ENCODE measurements around the gene WWOX.

Gene WWOX

DNA sequence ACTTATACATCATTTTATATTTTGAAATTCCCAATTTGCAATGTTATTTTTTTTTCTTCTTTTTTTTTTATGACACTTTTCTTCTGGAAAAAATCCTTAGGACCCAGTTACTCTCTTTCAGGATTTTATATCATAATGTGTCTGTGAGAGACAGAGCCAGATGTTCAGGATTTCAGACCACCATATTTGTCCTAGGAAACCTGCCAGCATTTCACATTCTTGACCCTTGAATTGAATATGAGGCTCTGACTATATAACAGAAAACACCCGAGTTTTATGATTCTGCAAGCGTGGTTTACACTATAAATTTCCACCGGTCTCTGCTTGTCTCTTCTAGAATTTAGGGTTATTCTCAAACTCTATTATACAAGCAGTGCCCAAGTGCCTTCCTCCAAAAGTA lies 621.0 kb downstream of the WWOX start:
- H3K36me3 ChIP-seq (replicated peaks; ENCODE audit: insufficient read depth, low read length): no peaks in the 10 kb centered on the region
- H3K9me3 ChIP-seq (replicated peaks; ENCODE audit: insufficient read depth, low read length): no peaks in the 10 kb centered on the region
- peaks cover 82% of the 10 kb centered on the region for H3F3A ChIP-seq (ENCODE audit: insufficient read depth, low read length)
- H3K4me3 ChIP-seq (ENCODE audit: low read length): no peak overlapping the region
- peaks cover 98% of the 10 kb centered on the region for H3K79me2 ChIP-seq (ENCODE audit: low read length)
- H3K9me2 ChIP-seq (replicated peaks; ENCODE audit: insufficient read depth, low read length): no peaks in the 10 kb centered on the region
- DNase-seq: no peak
- no peaks in the 10 kb centered on the region for H3K27me3 ChIP-seq (replicated peaks; ENCODE audit: insufficient read depth, low read length)
- no peak overlapping the region for H2AFZ ChIP-seq (ENCODE audit: low read length)
- no peak overlapping the region for H3K4me2 ChIP-seq (ENCODE audit: low read depth, low read length)
- H3K4me1 ChIP-seq (ENCODE audit: low read length): no peaks in the 10 kb centered on the region
- no peak overlapping the region for H3K9ac ChIP-seq (ENCODE audit: low read length)
- no peak overlapping the region for H3K27ac ChIP-seq (ENCODE audit: low read length)
- H4K20me1 ChIP-seq (ENCODE audit: insufficient read depth, low read length): peaks cover 83% of the 10 kb centered on the region
- TF ChIP-seq EZH2 (optimal IDR thresholded peaks at IDR 0.05; ENCODE audit: low read depth, low read length): no peak
- TF ChIP-seq, protein P1, sequence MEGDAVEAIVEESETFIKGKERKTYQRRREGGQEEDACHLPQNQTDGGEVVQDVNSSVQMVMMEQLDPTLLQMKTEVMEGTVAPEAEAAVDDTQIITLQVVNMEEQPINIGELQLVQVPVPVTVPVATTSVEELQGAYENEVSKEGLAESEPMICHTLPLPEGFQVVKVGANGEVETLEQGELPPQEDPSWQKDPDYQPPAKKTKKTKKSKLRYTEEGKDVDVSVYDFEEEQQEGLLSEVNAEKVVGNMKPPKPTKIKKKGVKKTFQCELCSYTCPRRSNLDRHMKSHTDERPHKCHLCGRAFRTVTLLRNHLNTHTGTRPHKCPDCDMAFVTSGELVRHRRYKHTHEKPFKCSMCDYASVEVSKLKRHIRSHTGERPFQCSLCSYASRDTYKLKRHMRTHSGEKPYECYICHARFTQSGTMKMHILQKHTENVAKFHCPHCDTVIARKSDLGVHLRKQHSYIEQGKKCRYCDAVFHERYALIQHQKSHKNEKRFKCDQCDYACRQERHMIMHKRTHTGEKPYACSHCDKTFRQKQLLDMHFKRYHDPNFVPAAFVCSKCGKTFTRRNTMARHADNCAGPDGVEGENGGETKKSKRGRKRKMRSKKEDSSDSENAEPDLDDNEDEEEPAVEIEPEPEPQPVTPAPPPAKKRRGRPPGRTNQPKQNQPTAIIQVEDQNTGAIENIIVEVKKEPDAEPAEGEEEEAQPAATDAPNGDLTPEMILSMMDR (IDR thresholded peaks at IDR 0.05; ENCODE audit: low read length): no peak
- no peak for TF ChIP-seq EZH2phosphoT487 (IDR thresholded peaks at IDR 0.05; ENCODE audit: low read length)

DNA sequence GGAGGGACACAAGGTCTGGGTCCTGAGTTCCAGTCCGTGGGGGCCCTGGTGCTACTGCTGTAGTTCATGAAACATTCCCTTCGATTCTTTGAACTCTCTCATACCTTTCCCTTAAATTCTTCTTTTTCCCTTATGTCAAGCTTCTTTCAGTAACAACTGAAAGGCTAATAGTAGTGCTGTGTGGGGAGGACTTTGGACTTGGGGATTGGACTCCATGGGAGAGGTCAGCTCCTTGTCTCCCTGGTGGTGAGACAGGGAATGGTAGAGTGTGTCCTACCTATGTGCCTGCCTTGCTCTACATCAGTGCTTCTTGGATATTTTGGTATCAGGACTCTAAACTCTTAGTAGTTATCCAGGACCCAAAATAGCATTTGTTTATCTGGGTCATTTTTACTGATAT lies 628.1 kb downstream of the WWOX start:
- Histone ChIP-seq H3K27ac (ENCODE audit: low read length) (no peak overlapping the region), H4K20me1 (ENCODE audit: insufficient read depth, low read length) (peaks cover 83% of the 10 kb centered on the region), H3K4me1 (ENCODE audit: low read length) (peaks cover 32% of the 10 kb centered on the region), H3K9ac (ENCODE audit: low read length) (no peak overlapping the region), H3K4me3 (ENCODE audit: low read length) (no peak overlapping the region), H3K36me3 (replicated peaks; ENCODE audit: insufficient read depth, low read length) (no peaks in the 10 kb centered on the region; the same call in 1 of the 2 replicates), H3K79me2 (ENCODE audit: low read length) (peaks cover 98% of the 10 kb centered on the region), H3K9me2 (replicated peaks; ENCODE audit: insufficient read depth, low read length) (no peaks in the 10 kb centered on the region), H3F3A (ENCODE audit: insufficient read depth, low read length) (peaks cover 70% of the 10 kb centered on the region), H2AFZ (ENCODE audit: low read length) (no peak overlapping the region), H3K9me3 (replicated peaks; ENCODE audit: insufficient read depth, low read length) (no peaks in the 10 kb centered on the region), H3K27me3 (replicated peaks; ENCODE audit: insufficient read depth, low read length) (no peaks in the 10 kb centered on the region), H3K4me2 (ENCODE audit: low read depth, low read length) (no peak overlapping the region)
- TF ChIP-seq EZH2 (optimal IDR thresholded peaks at IDR 0.05; ENCODE audit: low read depth, low read length) (no peak), EZH2phosphoT487 (IDR thresholded peaks at IDR 0.05; ENCODE audit: low read length) (no peak)
- TF ChIP-seq, protein P1 (IDR thresholded peaks at IDR 0.05; ENCODE audit: low read length): no peak
- no peak for DNase-seq

- no peaks in the 10 kb centered on the region; the same call in 1 of the 2 replicates for H3K36me3 ChIP-seq (replicated peaks; ENCODE audit: insufficient read depth, low read length)
Measured at GRCh38 chr16:78729687-78730086, 630.2 kb downstream of the WWOX start.

DNA sequence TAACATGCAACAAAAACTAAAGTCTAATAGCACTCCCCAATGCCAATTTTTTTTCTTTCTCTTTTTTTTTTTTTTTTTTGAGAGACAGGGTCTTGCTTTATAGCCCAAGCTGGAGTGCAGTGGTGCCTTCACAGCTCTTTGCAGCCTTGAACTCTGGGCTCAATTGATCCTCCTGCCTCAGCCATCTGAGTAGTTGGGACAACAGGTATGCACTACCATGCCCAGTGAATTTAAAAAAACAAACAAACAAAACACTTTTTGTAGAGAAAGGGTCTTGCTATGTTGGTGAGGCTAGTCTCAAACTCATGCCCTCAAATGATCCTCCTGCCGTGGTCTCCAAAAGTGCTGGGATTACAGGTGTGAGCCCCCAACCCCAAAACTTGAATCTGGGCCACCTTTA lies 632.3 kb downstream of the WWOX start:
- peaks cover 100% of the 10 kb centered on the region for H3K79me2 ChIP-seq (ENCODE audit: low read length)
- peaks cover 48% of the 10 kb centered on the region for H3K4me1 ChIP-seq (ENCODE audit: low read length)
- no peak overlapping the region for H3K4me3 ChIP-seq (ENCODE audit: low read length)
- no peak overlapping the region for H3K9ac ChIP-seq (ENCODE audit: low read length)
- H4K20me1 ChIP-seq (ENCODE audit: insufficient read depth, low read length): peaks cover 87% of the 10 kb centered on the region
- H3K9me2 ChIP-seq (replicated peaks; ENCODE audit: insufficient read depth, low read length): no peaks in the 10 kb centered on the region
- TF ChIP-seq EZH2phosphoT487 (IDR thresholded peaks at IDR 0.05; ENCODE audit: low read length) (no peak), EZH2 (optimal IDR thresholded peaks at IDR 0.05; ENCODE audit: low read depth, low read length) (no peak)
- TF ChIP-seq, protein P1 (IDR thresholded peaks at IDR 0.05; ENCODE audit: low read length): no peak
- H3K27me3 ChIP-seq (replicated peaks; ENCODE audit: insufficient read depth, low read length): no peaks in the 10 kb centered on the region
- H3K36me3 ChIP-seq (replicated peaks; ENCODE audit: insufficient read depth, low read length): no peaks in the 10 kb centered on the region; the same call in 1 of the 2 replicates
- no peak overlapping the region for H3K4me2 ChIP-seq (ENCODE audit: low read depth, low read length)
- DNase-seq: no peak
- peaks cover 74% of the 10 kb centered on the region for H3F3A ChIP-seq (ENCODE audit: insufficient read depth, low read length)
- no peaks in the 10 kb centered on the region for H3K9me3 ChIP-seq (replicated peaks; ENCODE audit: insufficient read depth, low read length)
- H3K27ac ChIP-seq (ENCODE audit: low read length): 0 out of 2 replicates have a peak overlapping the region, but pooled peaks have one; percentile 4
- H2AFZ ChIP-seq (ENCODE audit: low read length): no peak overlapping the region

More at GRCh38 chr16:78729687-78730086, 630.2 kb downstream of the WWOX start:
- H3K79me2 ChIP-seq (ENCODE audit: low read length): peaks cover 98% of the 10 kb centered on the region
- H3K27me3 ChIP-seq (replicated peaks; ENCODE audit: insufficient read depth, low read length): no peaks in the 10 kb centered on the region
- H3K9me2 ChIP-seq (replicated peaks; ENCODE audit: insufficient read depth, low read length): no peaks in the 10 kb centered on the region
- H2AFZ ChIP-seq (ENCODE audit: low read length): no peak overlapping the region
- H3K9me3 ChIP-seq (replicated peaks; ENCODE audit: insufficient read depth, low read length): no peaks in the 10 kb centered on the region
- peaks cover 82% of the 10 kb centered on the region for H4K20me1 ChIP-seq (ENCODE audit: insufficient read depth, low read length)
- no peak overlapping the region for H3K4me2 ChIP-seq (ENCODE audit: low read depth, low read length)
- H3K9ac ChIP-seq (ENCODE audit: low read length): no peak overlapping the region
- peak overlapping the region; percentile 35; the same call in 1 of the 2 replicates for H3K27ac ChIP-seq (ENCODE audit: low read length)
- H3F3A ChIP-seq (ENCODE audit: insufficient read depth, low read length): peaks cover 72% of the 10 kb centered on the region
- TF ChIP-seq EZH2 (optimal IDR thresholded peaks at IDR 0.05; ENCODE audit: low read depth, low read length) (no peak), EZH2phosphoT487 (IDR thresholded peaks at IDR 0.05; ENCODE audit: low read length) (no peak)
- H3K4me1 ChIP-seq (ENCODE audit: low read length): peaks cover 35% of the 10 kb centered on the region
- H3K4me3 ChIP-seq (ENCODE audit: low read length): no peak overlapping the region
- DNase-seq: peak; percentile 49

Measured in MM.1S (cell line).